COR-L47 (cell line): ENCODE data around the gene RHOD.

ENCODE experiments used
- DNase-seq: peaks from one replicate; lab custom pipeline; 2025; lab: John Stamatoyannopoulos, UW

The RHOD gene

DNA sequence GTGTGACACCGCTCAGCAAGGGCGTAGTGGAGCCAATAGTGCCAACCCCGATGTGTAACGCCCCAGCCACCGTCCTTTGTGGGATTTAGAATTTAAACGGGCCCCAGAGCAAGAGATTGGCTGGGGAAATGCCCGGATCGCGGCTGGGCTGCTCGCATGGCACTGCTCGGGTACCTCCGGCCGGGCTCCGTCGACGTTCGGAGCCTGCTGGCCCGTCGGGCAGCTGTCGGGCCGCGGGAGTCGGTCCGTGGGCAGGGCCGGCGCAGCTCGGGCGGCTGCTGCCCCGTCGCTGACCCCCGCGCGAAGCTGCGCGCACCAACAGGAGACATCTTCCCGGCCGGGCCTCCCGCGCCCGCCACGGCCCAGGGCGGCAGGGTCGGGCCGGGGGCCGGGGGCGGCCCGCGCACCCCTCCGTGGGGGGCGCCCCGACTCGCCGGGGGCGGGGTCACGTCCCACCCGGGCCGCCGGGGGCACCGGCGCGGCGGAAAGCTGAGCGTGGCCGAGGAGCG, 61.1 kb downstream of the RHOD start:
- DNase-seq: no peak

DNA sequence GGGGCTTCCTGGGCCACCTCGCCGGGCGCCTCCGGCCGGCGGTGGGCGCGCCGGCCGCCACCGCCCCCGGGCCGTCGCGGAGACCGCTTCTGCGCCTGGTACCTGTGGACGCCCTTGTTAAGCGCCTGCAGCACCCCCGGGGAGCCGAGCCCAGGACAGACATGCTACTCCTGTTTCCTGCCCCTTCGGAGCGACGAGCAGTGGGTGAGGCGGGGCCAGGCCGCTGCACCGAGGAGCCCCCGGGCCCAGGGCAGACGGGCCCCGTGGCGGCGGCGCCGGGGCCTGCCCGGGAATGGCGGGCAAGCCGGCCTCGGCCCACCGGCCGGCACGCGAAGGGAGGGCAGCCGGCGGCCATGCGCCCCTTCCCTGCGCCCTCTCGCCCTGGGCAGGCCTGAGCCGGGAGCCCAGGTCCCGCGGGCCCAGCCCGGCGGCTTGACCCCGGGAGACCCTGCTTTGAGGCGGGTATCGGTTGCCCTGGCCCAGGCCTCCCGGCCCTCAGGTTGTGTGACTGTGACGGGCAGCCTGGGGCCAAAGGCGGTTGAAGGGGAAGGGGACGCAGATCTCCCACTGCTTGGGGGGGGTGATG, 61.6 kb downstream of the RHOD start:
- peak; percentile 36 for DNase-seq

DNA sequence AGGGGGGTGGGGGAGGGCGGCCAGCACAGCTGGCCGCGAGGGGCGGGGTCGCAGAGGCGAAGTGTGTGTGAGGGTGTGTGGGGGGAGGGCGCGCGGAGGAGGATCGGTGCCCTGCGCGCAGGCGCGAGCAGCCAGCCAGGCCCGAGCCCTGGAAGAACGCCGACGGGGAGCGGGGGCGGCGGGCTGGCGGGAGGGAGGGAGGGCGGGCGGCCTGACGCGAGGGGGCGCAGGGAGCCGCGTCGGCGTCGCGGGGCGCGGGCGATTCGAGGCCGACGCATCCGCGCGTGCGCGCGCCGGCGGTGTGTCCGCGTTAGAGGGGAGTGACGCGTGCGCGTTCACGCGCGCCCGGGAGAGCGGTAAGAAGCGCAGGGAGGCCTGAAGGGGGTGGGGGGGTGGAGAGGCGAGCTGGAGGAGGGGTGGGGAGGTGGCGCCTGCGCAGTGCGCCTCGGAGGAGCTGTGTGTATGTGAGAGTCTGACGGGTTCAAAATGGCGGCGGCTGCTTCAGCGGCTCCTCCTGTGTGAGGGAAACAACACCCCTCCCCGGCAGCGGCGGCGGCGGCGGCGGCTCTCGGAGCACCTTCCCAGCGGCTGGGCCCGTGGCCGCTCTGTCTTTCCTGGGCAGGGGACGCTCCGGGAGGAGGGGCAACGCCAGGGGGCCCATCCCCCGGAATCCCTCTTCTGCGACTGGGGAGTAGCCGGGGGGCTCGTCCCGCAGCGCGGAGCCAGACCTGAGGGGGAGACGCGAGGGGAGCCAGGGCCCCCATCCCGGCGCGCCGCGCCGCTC, 62.3 kb downstream of the RHOD start, which contains the start of gene KDM2A:
KDM2A (plus strand) TSS at position 463 of the 784 bp plus-strand sequence. CDS start 2,054 bp downstream, outside the sequence.
- DNase-seq: peak; percentile 98

DNA sequence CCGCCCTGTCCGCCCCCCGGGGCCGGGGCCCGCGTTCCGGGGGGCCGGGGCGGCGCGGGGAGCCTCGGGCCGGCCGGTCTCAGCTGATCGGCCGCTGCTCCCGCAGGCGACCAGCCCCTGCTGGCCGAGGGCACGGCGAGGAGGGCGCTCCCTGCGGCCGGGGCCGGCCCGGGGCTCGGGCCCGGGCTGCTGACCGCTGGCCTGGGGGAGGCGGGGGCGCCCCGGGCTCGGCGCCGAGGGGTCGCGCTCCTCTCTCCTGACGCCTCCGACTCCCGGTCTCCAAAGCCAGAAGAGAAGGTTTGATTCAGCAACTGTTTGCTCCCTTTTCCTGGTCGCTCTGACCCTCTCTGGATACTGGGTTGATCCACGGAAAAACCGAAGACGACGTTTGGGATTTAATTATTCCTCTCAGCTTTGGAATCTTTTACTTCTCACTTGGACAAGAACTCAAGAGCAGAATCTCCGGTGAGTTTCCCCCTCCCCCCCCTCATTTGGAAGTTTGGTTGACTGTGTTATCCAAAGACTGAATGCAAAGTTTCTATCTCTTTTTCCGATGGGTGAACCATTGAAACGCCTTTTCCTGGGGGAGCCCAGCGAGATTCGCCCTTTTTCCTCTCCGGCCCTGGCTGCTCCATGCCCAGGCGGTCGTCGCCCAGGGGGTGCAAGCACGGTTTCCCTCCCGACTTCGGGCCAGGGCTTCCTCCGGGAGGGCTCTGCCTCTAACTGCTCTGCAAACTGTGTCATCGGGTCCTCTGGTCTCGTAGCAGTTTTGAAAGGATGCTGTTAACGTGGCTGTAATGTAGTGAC, 63.1 kb downstream of the RHOD start:
- DNase-seq: no peak

DNA sequence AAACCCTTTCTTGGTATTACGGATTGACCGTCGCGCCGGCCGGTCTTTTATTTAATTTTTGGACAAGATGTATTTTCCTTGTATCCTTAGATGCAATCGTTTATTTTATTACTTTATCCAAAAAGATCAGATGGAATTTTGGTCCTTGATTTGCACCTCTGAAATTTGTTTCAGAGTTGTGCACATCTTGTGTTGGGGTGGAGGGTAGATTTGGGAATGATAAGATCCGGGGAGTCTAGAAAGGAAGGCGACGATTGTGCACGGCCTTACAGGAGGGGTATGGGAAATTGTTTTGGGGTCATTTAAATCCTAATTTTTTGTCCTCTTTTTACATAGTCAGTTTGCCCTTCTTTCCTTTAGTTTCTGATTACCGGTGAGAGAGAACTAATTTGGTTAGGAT, 63.8 kb downstream of the RHOD start:
- DNase-seq: no peak

DNA sequence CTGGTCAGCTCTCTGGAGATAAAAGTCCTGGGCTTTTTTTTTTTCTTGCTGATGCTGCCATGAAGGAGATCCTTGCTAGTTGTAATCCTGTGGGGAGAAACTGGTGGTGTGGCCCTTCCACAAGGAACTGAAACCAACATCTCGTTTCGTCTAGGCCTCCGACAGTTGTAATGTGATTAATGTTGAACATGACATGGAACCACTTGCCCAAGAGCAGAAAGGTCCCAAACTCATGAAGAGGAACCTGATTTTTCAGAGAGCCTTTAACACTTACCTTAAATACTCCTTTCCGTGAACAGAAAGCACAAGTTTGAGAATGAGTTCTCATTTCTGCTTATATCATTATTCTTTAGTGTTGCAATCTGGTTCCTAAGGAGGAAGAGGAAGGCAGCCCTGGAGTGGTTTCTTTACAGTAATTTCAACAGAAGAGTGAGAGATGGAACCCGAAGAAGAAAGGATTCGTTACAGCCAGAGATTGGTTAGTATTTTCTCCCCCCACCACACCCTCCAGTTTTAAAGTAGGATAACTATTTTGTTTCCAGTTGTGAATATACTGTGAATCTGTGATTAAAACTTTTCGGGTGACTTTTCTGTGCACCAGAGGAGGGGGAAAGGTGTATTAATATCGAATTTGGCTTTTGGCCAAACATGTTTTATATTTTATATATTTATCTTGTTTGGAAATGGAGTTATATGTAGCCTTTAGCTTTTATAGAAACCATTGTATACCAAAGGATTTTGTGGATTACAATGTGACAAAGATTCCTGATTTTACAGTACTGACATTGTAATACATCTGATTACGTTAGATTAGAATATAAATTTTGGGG, 64.4 kb downstream of the RHOD start:
- DNase-seq: no peak
